GM10847 (cell line): ENCODE data around the gene GUCA2A.

Experiments used
- POLR2A ChIP-seq: IDR thresholded peaks from 2 replicates; pipeline ENCODE4 v1.6.1; 2011; ENCODE audit not compliant: insufficient read length; ENCODE audit errors: extremely low read depth

The GUCA2A gene

GRCh38 chr1:42168763-42169162 is 4.2 kb upstream of the GUCA2A start:
- no peak for TF ChIP-seq POLR2A

GRCh38 chr1:42168391-42168670 is 3.8 kb upstream of the GUCA2A start:
- TF ChIP-seq POLR2A = no peak

- no peak for TF ChIP-seq POLR2A
Observed at GRCh38 chr1:42167611-42168390, 3.3 kb upstream of the GUCA2A start.

- no peak for TF ChIP-seq POLR2A
Observed at GRCh38 chr1:42165511-42166210, 1.1 kb upstream of the GUCA2A start.

GRCh38 chr1:42163536-42164503 is 725 bp downstream of the GUCA2A start:
- no peak for TF ChIP-seq POLR2A

- TF ChIP-seq POLR2A = no peak
Observed at GRCh38 chr1:42163114-42163513, 1.4 kb downstream of the GUCA2A start.

- no peak for TF ChIP-seq POLR2A
Observed at GRCh38 chr1:42162181-42162580, 2.4 kb downstream of the GUCA2A start.

- TF ChIP-seq POLR2A = no peak
Observed at GRCh38 chr1:42158189-42158588, 6.4 kb downstream of the GUCA2A start.

- no peak for TF ChIP-seq POLR2A
Observed at GRCh38 chr1:42157667-42158066, 6.9 kb downstream of the GUCA2A start.

- no peak for TF ChIP-seq POLR2A
Observed at GRCh38 chr1:42155362-42155761, 9.2 kb downstream of the GUCA2A start.

- no peak for TF ChIP-seq POLR2A
Observed at GRCh38 chr1:42154685-42155084, 9.9 kb downstream of the GUCA2A start.

GRCh38 chr1:42153624-42154023 is 10.9 kb downstream of the GUCA2A start:
- TF ChIP-seq POLR2A = no peak

GRCh38 chr1:42152907-42153600 is 11.5 kb downstream of the GUCA2A start, which contains the start of gene GUCA2B:
Gene GUCA2B, plus strand, starts transcription at chr1:42153410. Its CDS starts 41 bp downstream, at chr1:42153451.
- TF ChIP-seq POLR2A = no peak

GRCh38 chr1:42152119-42152518 is 12.4 kb downstream of the GUCA2A start:
- no peak for TF ChIP-seq POLR2A

GRCh38 chr1:42150651-42151050 is 13.9 kb downstream of the GUCA2A start:
- TF ChIP-seq POLR2A = no peak

GRCh38 chr1:42148166-42148565 is 16.4 kb downstream of the GUCA2A start:
- TF ChIP-seq POLR2A = no peak
